Endodermal cell (in vitro differentiated cells): ENCODE results near the gene NKAIN4. TPM values are rescaled to one million over a fixed set of nuclear protein-coding genes. Genes with fewer than 3 reads are reported as not detected.

Experiments used
- DNase-seq: peaks from one replicate; pipeline ENCODE4 v3.0.0-alpha.2; 2017
- H3K27ac ChIP-seq: 2 replicates; pipeline ENCODE4 v1.5.1; 2013; ENCODE audit warnings: mild to moderate bottlenecking, low read depth, low read length, moderate library complexity
- H3K27me3 ChIP-seq: 2 replicates; pipeline ENCODE4 v1.6.1; 2013; ENCODE audit warnings: mild to moderate bottlenecking, low read length, moderate library complexity; ENCODE audit not compliant: insufficient read depth, control insufficient read depth, poor library complexity, severe bottlenecking
- H3K36me3 ChIP-seq: 2 replicates; pipeline ENCODE4 v1.7.0; 2013; ENCODE audit warnings: mild to moderate bottlenecking, low read length, moderate library complexity; ENCODE audit not compliant: control insufficient read depth, insufficient read depth
- H3K4me1 ChIP-seq: one replicate; pipeline ENCODE4 v1.7.0; 2013; ENCODE audit warnings: low read length; ENCODE audit not compliant: control insufficient read depth, insufficient read depth
- H3K4me3 ChIP-seq: 2 replicates; pipeline ENCODE4 v1.5.1; 2013; ENCODE audit warnings: mild to moderate bottlenecking, low read length, moderate library complexity
- H3K9ac ChIP-seq: 2 replicates; pipeline ENCODE4 v1.6.1; 2013; ENCODE audit warnings: mild to moderate bottlenecking, low read length, moderate library complexity; ENCODE audit not compliant: poor library complexity, severe bottlenecking; ENCODE audit errors: extremely low read depth
- H3K9me3 ChIP-seq: 2 replicates; pipeline ENCODE4 v1.6.1; 2013; ENCODE audit warnings: mild to moderate bottlenecking, low read length, moderate library complexity; ENCODE audit not compliant: control insufficient read depth
- H3K27ac Mint-ChIP-seq: 2 replicates; pipeline ENCODE4 v1.8.0; 2020; ENCODE audit warnings: mixed read lengths
- H3K27me3 Mint-ChIP-seq: 2 replicates; pipeline ENCODE4 v1.8.0; 2021; ENCODE audit warnings: mild to moderate bottlenecking, mixed read lengths; ENCODE audit not compliant: insufficient read depth
- H3K36me3 Mint-ChIP-seq: 2 replicates; pipeline ENCODE4 v1.8.0; 2020; ENCODE audit warnings: low read depth, mixed read lengths
- H3K4me1 Mint-ChIP-seq: 2 replicates; pipeline ENCODE4 v1.8.0; 2020; ENCODE audit warnings: mixed read lengths
- H3K4me3 Mint-ChIP-seq: 2 replicates; pipeline ENCODE4 v1.8.0; 2020; ENCODE audit warnings: mild to moderate bottlenecking, moderate library complexity, mixed read lengths
- H3K9me3 Mint-ChIP-seq: 2 replicates; pipeline ENCODE4 v1.8.0; 2020; ENCODE audit warnings: mild to moderate bottlenecking, mixed read lengths
- CTCF ChIP-seq: fragments of 200-600 bp; sonication (generic); conservative IDR thresholded peaks from 2 replicates; pipeline ENCODE4 v1.5.0; 2021; ENCODE audit warnings: antibody characterized with exemption, mild to moderate bottlenecking
- WGBS, 2 experiments: methylation state at CpG; one replicate each; pipeline versions ENCODE4 v1.1.5 to v1.1.7; 2013; ENCODE audit warnings: missing lambda C conversion rate in 2 of 2, mixed read lengths in 1 of 2; ENCODE audit not compliant: insufficient coverage in 1 of 2, insufficient read length in 1 of 2; 5-methylcytosine and 5-hydroxymethylcytosine counted together
- total RNA-seq, 2 donors: library from RNA; stranded (reverse); fragmentation: NEBNext Ultra II Directional in 1 of 2; extraction: Animal tissue kit (Norgen Biotek cat#: 25700) in 1 of 2; gene quantifications; 2 replicates in 1 of 2; 3 replicates in 1 of 2; pipeline ENCODE4 v1.2.1, GENCODE V29; 2021

The NKAIN4 gene
- total RNA-seq, 2 donors from 2014 or later, result 0.24 to 1.7 TPM

GRCh38 chr20:63274381-63275228, 20.3 kb upstream of the NKAIN4 start:
- peaks cover 7% of the 10 kb centered on the region for H3K4me1 Mint-ChIP-seq
- H3K4me3 Mint-ChIP-seq, result peak overlapping the region; percentile 84
- WGBS, 2 experiments, result 91 to 94% methylated on average over 13 to 17 of the region's 17 CpGs

GRCh38 chr20:63273635-63274380, 19.5 kb upstream of the NKAIN4 start:
- no peak overlapping the region for H3K27ac ChIP-seq
- H3K4me3 ChIP-seq, result peak overlapping the region; percentile 98
- peaks cover 7% of the 10 kb centered on the region for H3K4me1 Mint-ChIP-seq
- no peaks in the 10 kb centered on the region for H3K9me3 Mint-ChIP-seq
- 52 to 63% methylated on average over 18 of the region's 20 CpGs for WGBS, 2 experiments
- no peak for TF ChIP-seq CTCF
- H3K27me3 ChIP-seq, result no peaks in the 10 kb centered on the region
- peak overlapping the region; percentile 87 for H3K9ac ChIP-seq
- H3K27me3 Mint-ChIP-seq, result no peaks in the 10 kb centered on the region
- peaks cover 20% of the 10 kb centered on the region for H3K36me3 Mint-ChIP-seq
- peak overlapping the region; percentile 84 for H3K4me3 Mint-ChIP-seq
- no peaks in the 10 kb centered on the region for H3K4me1 ChIP-seq
- H3K36me3 ChIP-seq, result peaks cover 40% of the 10 kb centered on the region
- H3K27ac Mint-ChIP-seq, result peak overlapping the region; percentile 88
- H3K9me3 ChIP-seq, result no peaks in the 10 kb centered on the region
- DNase-seq, result no peak

More at GRCh38 chr20:63274381-63275228, 20.3 kb upstream of the NKAIN4 start:
- TF ChIP-seq CTCF, result no peak
- no peaks in the 10 kb centered on the region for H3K27me3 ChIP-seq
- peaks cover 46% of the 10 kb centered on the region for H3K36me3 ChIP-seq
- Mint-ChIP-seq H3K27ac (no peak overlapping the region), H3K27me3 (no peaks in the 10 kb centered on the region), H3K9me3 (no peaks in the 10 kb centered on the region), H3K36me3 (peaks cover 27% of the 10 kb centered on the region)
- H3K4me1 ChIP-seq, result no peaks in the 10 kb centered on the region
- H3K9ac ChIP-seq, result no peak overlapping the region
- no peak overlapping the region for H3K27ac ChIP-seq
- DNase-seq, result no peak
- H3K4me3 ChIP-seq, result peak overlapping the region; percentile 44
- H3K9me3 ChIP-seq, result no peaks in the 10 kb centered on the region

- Histone ChIP-seq H3K27ac (no peak overlapping the region), H3K36me3 (peaks cover 33% of the 10 kb centered on the region), H3K9ac (peak overlapping the region; percentile 87), H3K4me3 (peak overlapping the region; percentile 98), H3K4me1 (no peaks in the 10 kb centered on the region), H3K9me3 (no peaks in the 10 kb centered on the region), H3K27me3 (no peaks in the 10 kb centered on the region)
- peaks cover 7% of the 10 kb centered on the region for H3K4me1 Mint-ChIP-seq
- peak overlapping the region; percentile 88 for H3K27ac Mint-ChIP-seq
- 0% methylated on average over 1 to 37 of the region's 37 CpGs for WGBS, 2 experiments
- peak overlapping the region; percentile 84 for H3K4me3 Mint-ChIP-seq
- DNase-seq, result no peak
- no peak for TF ChIP-seq CTCF
- H3K36me3 Mint-ChIP-seq, result peaks cover 16% of the 10 kb centered on the region
- H3K9me3 Mint-ChIP-seq, result no peaks in the 10 kb centered on the region
- no peaks in the 10 kb centered on the region for H3K27me3 Mint-ChIP-seq
Measured at GRCh38 chr20:63273059-63273579, 18.9 kb upstream of the NKAIN4 start.
